ENCODE data around the gene CTSK. TPM values are rescaled to one million over a fixed set of nuclear protein-coding genes. Genes with fewer than 3 reads are reported as not detected.

CTSK gene
- total RNA-seq, 1 experiment from 2014 or later: 3.5 TPM

GRCh38 chr1:150842343-150842742 lies 34.3 kb upstream of the CTSK start:
- CTCF ChIA-PET: no interaction called here
- H3K9ac ChIP-seq (ENCODE audit: low read length): no peak overlapping the region
- no peaks in the 10 kb centered on the region for H3K9me3 ChIP-seq (ENCODE audit: control insufficient read depth in 1 of 2, insufficient read depth in 1 of 2, low read depth in 1 of 2, low read length in 2 of 2)

DNA sequence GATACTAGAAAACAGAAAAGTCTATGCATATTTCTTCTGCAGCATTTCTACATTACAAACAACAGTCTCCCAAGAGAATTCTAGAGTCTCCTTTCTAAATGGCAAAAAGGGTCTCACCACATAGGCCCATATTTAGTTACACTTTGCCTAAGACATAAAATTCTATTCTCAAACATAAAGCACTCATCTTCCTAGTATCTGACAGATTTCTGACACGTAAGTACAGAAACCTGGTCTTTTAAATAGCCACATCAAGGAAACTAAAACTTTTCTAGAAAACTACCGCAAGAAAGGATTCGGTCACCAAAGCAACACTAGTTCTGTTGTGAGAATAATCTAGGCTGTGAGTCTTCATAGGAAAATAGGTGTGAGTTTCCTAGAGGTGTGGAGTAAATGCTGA lies 33.6 kb upstream of the CTSK start:
- H3K27ac ChIP-seq (ENCODE audit: low read depth, low read length): no peak overlapping the region
- H3K4me1 ChIP-seq (ENCODE audit: control insufficient read depth in 1 of 2, insufficient read depth in 2 of 2, low read length in 2 of 2): no peaks in the 10 kb centered on the region
- ChIA-PET RAD21 (ENCODE audit: low non-redundant PET in 1 of 2, low total read pairs in 2 of 2, uncharacterized antibody in 2 of 2, unreplicated experiment in 2 of 2) (no interaction called here), POLR2A (no interaction called here), CTCF (no interaction called here)
- H2AFZ ChIP-seq (ENCODE audit: low read depth, low read length, poor library complexity, severe bottlenecking): no peak overlapping the region
- no peaks in the 10 kb centered on the region for H3K9me2 ChIP-seq (ENCODE audit: insufficient read depth)
- no TSS peak for BruUV-seq (replicated peaks)
- H3K79me2 ChIP-seq (ENCODE audit: insufficient read depth, low read length): no peaks in the 10 kb centered on the region
- no peaks in the 10 kb centered on the region for H3K27me3 ChIP-seq (ENCODE audit: insufficient read depth, low read length)
- no peak for ATAC-seq
- no peaks in the 10 kb centered on the region for H4K20me1 ChIP-seq (ENCODE audit: insufficient read depth)
- H3K9ac ChIP-seq (ENCODE audit: low read length): no peak overlapping the region
- H3K4me2 ChIP-seq (ENCODE audit: low read length): no peak overlapping the region
- intact Hi-C loops (cut with micrococcal nuclease): no loop called here
- H3K36me3 ChIP-seq (ENCODE audit: control insufficient read depth in 1 of 2, insufficient read depth in 2 of 2, low read length in 2 of 2): peaks cover 4 to 5% of the 10 kb centered on the region in 2 experiments; a peak in 2 of 4 replicates
- H3K4me3 ChIP-seq (replicated peaks in 1 of 2; ENCODE audit: low read depth in 1 of 2, low read length in 2 of 2): no peak overlapping the region
- H3K9me3 ChIP-seq (ENCODE audit: control insufficient read depth in 1 of 2, insufficient read depth in 1 of 2, low read depth in 1 of 2, low read length in 2 of 2): no peaks in the 10 kb centered on the region
- DNase-seq (ENCODE audit: low read depth, low spot score): no peak
- TF ChIP-seq RAD21 (IDR thresholded peaks at IDR 0.05; ENCODE audit: low read depth) (no peak), ATF3 (IDR thresholded peaks at IDR 0.05) (no peak), YY1 (IDR thresholded peaks at IDR 0.05; ENCODE audit: extremely low read depth, insufficient replicate concordance, low read depth, low read length) (no peak), SIN3A (IDR thresholded peaks at IDR 0.05; ENCODE audit: low read depth) (no peak), SRF (IDR thresholded peaks at IDR 0.05; ENCODE audit: low read depth) (no peak), EZH2phosphoT487 (IDR thresholded peaks at IDR 0.05; ENCODE audit: borderline replicate concordance) (no peak), TCF7L2 (IDR thresholded peaks at IDR 0.05; ENCODE audit: borderline replicate concordance, extremely low read depth, insufficient read depth, insufficient read length) (no peak), POLR2A (IDR thresholded peaks at IDR 0.05; ENCODE audit: borderline replicate concordance, extremely low read depth, insufficient read depth, insufficient read length) (no peak), ZFX (IDR thresholded peaks at IDR 0.05) (no peak), POLR2AphosphoS5 (IDR thresholded peaks at IDR 0.05; ENCODE audit: low read depth, low read length) (no peak)
- TF ChIP-seq, protein P1, sequence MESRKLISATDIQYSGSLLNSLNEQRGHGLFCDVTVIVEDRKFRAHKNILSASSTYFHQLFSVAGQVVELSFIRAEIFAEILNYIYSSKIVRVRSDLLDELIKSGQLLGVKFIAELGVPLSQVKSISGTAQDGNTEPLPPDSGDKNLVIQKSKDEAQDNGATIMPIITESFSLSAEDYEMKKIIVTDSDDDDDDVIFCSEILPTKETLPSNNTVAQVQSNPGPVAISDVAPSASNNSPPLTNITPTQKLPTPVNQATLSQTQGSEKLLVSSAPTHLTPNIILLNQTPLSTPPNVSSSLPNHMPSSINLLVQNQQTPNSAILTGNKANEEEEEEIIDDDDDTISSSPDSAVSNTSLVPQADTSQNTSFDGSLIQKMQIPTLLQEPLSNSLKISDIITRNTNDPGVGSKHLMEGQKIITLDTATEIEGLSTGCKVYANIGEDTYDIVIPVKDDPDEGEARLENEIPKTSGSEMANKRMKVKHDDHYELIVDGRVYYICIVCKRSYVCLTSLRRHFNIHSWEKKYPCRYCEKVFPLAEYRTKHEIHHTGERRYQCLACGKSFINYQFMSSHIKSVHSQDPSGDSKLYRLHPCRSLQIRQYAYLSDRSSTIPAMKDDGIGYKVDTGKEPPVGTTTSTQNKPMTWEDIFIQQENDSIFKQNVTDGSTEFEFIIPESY (IDR thresholded peaks at IDR 0.05; ENCODE audit: extremely low read depth, insufficient replicate concordance, low read length): no peak

More at GRCh38 chr1:150842343-150842742, 34.3 kb upstream of the CTSK start:
- Histone ChIP-seq H3K27ac (ENCODE audit: low read depth, low read length) (no peak overlapping the region), H4K20me1 (ENCODE audit: insufficient read depth) (no peaks in the 10 kb centered on the region), H3K9me2 (ENCODE audit: insufficient read depth) (no peaks in the 10 kb centered on the region), H2AFZ (ENCODE audit: low read depth, low read length, poor library complexity, severe bottlenecking) (no peak overlapping the region), H3K27me3 (ENCODE audit: insufficient read depth, low read length) (no peaks in the 10 kb centered on the region), H3K4me1 (ENCODE audit: control insufficient read depth in 1 of 2, insufficient read depth in 2 of 2, low read length in 2 of 2) (no peaks in the 10 kb centered on the region), H3K79me2 (ENCODE audit: insufficient read depth, low read length) (no peaks in the 10 kb centered on the region), H3K4me2 (ENCODE audit: low read length) (no peak overlapping the region), H3K36me3 (ENCODE audit: control insufficient read depth in 1 of 2, insufficient read depth in 2 of 2, low read length in 2 of 2) (peaks cover 4 to 5% of the 10 kb centered on the region in 2 experiments; a peak in 2 of 4 replicates), H3K4me3 (replicated peaks in 1 of 2; ENCODE audit: low read depth in 1 of 2, low read length in 2 of 2) (no peak overlapping the region)
- no TSS peak for BruUV-seq (replicated peaks)
- RAD21 ChIA-PET (ENCODE audit: low non-redundant PET in 1 of 2, low total read pairs in 2 of 2, uncharacterized antibody in 2 of 2, unreplicated experiment in 2 of 2): no interaction called here
- no peak for ATAC-seq
- intact Hi-C loops (cut with micrococcal nuclease): no loop called here
- TF ChIP-seq FOSL1 (IDR thresholded peaks at IDR 0.05; ENCODE audit: low read depth): no peak
- TF ChIP-seq EZH2phosphoT487 (IDR thresholded peaks at IDR 0.05; ENCODE audit: borderline replicate concordance): no peak
- no peak for TF ChIP-seq CEBPB (IDR thresholded peaks at IDR 0.05; ENCODE audit: low read depth)
- TF ChIP-seq ZNF274 (IDR thresholded peaks at IDR 0.05; ENCODE audit: low read depth, low read length): no peak
- no peak for TF ChIP-seq SRF (IDR thresholded peaks at IDR 0.05; ENCODE audit: low read depth)
- TF ChIP-seq, protein P2, sequence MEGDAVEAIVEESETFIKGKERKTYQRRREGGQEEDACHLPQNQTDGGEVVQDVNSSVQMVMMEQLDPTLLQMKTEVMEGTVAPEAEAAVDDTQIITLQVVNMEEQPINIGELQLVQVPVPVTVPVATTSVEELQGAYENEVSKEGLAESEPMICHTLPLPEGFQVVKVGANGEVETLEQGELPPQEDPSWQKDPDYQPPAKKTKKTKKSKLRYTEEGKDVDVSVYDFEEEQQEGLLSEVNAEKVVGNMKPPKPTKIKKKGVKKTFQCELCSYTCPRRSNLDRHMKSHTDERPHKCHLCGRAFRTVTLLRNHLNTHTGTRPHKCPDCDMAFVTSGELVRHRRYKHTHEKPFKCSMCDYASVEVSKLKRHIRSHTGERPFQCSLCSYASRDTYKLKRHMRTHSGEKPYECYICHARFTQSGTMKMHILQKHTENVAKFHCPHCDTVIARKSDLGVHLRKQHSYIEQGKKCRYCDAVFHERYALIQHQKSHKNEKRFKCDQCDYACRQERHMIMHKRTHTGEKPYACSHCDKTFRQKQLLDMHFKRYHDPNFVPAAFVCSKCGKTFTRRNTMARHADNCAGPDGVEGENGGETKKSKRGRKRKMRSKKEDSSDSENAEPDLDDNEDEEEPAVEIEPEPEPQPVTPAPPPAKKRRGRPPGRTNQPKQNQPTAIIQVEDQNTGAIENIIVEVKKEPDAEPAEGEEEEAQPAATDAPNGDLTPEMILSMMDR (IDR thresholded peaks at IDR 0.05 in 2 of 3, conservative IDR thresholded peaks at IDR 0.05 in 1 of 3; ENCODE audit: borderline replicate concordance in 1 of 3, insufficient read depth in 1 of 3, low read depth in 2 of 3, low read length in 2 of 3): no peak
- POLR2A ChIA-PET: no interaction called here
- no peak for DNase-seq (ENCODE audit: low read depth, low spot score)
